ENCODE measurements around the gene CLCA1. TPM values are rescaled to one million over a fixed set of nuclear protein-coding genes. Genes with fewer than 3 reads are reported as not detected.

Gene CLCA1
- total RNA-seq, 2 donors from 2014 or later, result not detected

DNA sequence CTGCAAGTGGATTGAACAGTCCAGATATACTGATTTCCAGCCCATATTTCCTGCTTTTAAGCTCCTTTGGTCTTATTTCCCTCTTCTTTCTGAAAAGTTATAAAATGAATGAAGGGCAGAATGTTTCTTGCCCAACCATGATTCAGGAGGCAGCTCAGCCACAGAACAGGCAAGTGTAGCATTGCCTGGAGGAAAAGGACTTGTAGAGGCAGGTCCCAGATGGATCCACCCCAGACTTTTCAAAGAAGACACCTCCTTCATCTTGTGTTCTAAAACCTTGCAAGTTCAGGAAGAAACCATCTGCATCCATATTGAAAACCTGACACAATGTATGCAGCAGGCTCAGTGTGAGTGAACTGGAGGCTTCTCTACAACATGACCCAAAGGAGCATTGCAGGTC is 44.9 kb upstream of the CLCA1 start, which contains the start of gene CLCA2:
Gene CLCA2, plus strand, starts transcription at position 299 of the 400 bp plus-strand sequence. Its CDS starts 77 bp downstream, at position 376.
- Histone ChIP-seq H3K4me3 (no peak within 1 kb of the TSS), H3K36me3 (replicated peaks in 1 of 2; ENCODE audit: insufficient read depth in 1 of 2, low read depth in 2 of 2) (no peaks in the 10 kb centered on the region), H3K27ac (no peak within 1 kb of the TSS), H3K9me3 (no peaks in the 10 kb centered on the region), H3K4me1 (no peaks in the 10 kb centered on the region), H3K27me3 (no peaks in the 10 kb centered on the region)
- DNase-seq (no peak), ATAC-seq (no peak)
- intact Hi-C loops (cut with DNase I), result no loop called here
- TF ChIP-seq, protein P1, sequence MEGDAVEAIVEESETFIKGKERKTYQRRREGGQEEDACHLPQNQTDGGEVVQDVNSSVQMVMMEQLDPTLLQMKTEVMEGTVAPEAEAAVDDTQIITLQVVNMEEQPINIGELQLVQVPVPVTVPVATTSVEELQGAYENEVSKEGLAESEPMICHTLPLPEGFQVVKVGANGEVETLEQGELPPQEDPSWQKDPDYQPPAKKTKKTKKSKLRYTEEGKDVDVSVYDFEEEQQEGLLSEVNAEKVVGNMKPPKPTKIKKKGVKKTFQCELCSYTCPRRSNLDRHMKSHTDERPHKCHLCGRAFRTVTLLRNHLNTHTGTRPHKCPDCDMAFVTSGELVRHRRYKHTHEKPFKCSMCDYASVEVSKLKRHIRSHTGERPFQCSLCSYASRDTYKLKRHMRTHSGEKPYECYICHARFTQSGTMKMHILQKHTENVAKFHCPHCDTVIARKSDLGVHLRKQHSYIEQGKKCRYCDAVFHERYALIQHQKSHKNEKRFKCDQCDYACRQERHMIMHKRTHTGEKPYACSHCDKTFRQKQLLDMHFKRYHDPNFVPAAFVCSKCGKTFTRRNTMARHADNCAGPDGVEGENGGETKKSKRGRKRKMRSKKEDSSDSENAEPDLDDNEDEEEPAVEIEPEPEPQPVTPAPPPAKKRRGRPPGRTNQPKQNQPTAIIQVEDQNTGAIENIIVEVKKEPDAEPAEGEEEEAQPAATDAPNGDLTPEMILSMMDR (IDR thresholded peaks at IDR 0.05), result no peak
- TF ChIP-seq POLR2A (IDR thresholded peaks at IDR 0.05), result no peak

DNA sequence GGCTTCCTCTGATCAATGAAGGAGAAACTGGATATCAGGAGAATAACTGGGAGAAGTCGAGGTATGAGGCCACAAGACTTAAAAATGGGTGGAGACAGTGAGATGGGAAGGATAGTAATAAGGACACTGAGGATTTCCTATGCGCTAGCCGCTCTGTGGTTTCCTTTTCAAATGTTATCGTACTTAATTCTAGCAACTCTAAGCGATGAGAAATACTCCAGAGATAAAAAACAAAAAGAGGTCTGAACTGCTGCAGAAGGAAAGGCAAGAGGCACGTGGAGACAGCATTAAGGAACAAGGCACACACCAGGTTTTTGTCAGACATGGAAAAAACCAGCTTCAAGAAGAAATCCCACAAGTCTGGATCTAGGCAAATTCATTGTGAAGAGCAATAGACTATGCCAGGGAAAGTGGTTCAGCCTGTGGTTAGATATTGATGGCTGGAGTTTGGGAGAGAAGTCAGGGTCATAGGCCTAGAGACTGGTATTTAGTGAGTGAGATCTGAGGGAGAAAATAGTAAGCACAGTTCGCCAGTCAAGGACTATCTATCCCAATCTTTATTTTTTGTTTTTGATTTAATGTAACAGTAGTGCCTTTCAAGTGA is 39.5 kb upstream of the CLCA1 start:
- no peak overlapping the region for H3K27ac ChIP-seq
- ATAC-seq, result no peak

DNA sequence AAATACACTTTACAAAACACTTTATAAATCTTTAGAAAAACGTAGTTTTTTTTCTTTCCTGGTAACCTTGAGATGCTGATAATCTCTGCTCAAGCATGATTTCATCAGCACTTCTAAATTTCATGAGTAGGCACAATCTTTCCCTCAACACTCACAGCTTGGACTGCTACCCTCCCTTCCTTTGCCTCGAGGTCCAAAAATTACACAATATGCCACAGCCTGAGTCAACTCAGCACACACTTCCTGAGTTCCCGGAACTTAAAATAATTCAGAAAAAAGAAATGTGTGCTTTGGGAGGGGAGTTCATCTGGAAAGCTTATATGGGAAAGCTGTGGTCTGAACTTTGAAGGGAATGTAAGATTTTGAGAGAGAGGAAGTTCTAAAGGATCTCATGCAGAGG is 38.9 kb upstream of the CLCA1 start:
- H3K36me3 ChIP-seq (replicated peaks in 1 of 2; ENCODE audit: insufficient read depth in 1 of 2, low read depth in 2 of 2), result no peaks in the 10 kb centered on the region
- DNase-seq (peak in 2 of 4 donors; percentile 18 to 60), ATAC-seq (peak; percentile 79)
- TF ChIP-seq, protein P1 (IDR thresholded peaks at IDR 0.05), result no peak
- TF ChIP-seq POLR2A (IDR thresholded peaks at IDR 0.05), result no peak
- H3K27me3 ChIP-seq, result no peaks in the 10 kb centered on the region
- H3K4me3 ChIP-seq, result no peak overlapping the region
- 12 to 15% methylated on average over 3 of the region's 3 CpGs for WGBS, 2 donors
- H3K4me1 ChIP-seq, result no peaks in the 10 kb centered on the region
- H3K27ac ChIP-seq, result peak overlapping the region in 2 of 4 donors; percentile 32 to 52
- intact Hi-C loops (cut with DNase I), result no loop called here
- no peaks in the 10 kb centered on the region for H3K9me3 ChIP-seq

More for the DNA sequence above, 39.5 kb upstream of the CLCA1 start:
- Histone ChIP-seq H3K27me3 (no peaks in the 10 kb centered on the region), H3K4me1 (no peaks in the 10 kb centered on the region), H3K36me3 (replicated peaks in 1 of 2; ENCODE audit: insufficient read depth in 1 of 2, low read depth in 2 of 2) (no peaks in the 10 kb centered on the region), H3K4me3 (no peak overlapping the region), H3K9me3 (no peaks in the 10 kb centered on the region)
- intact Hi-C loops (cut with DNase I), result no loop called here
- no peak for DNase-seq
- WGBS, 2 donors, result 66 to 84% methylated on average over 7 of the region's 7 CpGs
- TF ChIP-seq POLR2A (IDR thresholded peaks at IDR 0.05), result no peak
- TF ChIP-seq, protein P1 (IDR thresholded peaks at IDR 0.05), result no peak

DNA sequence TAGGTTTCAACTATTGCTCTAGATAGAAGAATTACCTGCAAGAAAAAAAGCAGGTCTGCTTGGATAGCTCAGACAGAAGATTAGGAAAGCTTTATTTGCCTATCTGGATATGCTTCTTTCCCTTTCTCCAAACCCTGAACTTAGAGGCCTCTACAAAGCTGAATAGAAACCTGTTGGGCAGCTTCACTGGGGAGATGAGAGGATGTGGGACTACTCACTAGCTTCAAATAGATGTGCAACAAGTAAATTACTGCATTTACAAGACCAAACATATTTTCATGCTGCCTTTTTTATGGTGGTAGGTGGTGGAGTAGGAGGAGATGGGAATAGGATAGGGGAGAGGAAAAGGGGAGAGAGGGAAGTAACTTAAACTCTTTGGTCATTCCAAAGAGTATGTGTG is 38.4 kb upstream of the CLCA1 start:
- DNase-seq (no peak), ATAC-seq (no peak)
- peak overlapping the region in 2 of 4 donors; percentile 32 to 52 for H3K27ac ChIP-seq
- no peaks in the 10 kb centered on the region for H3K4me1 ChIP-seq
- no peak overlapping the region for H3K4me3 ChIP-seq
- no peaks in the 10 kb centered on the region for H3K9me3 ChIP-seq
- TF ChIP-seq POLR2A (IDR thresholded peaks at IDR 0.05), result no peak
- TF ChIP-seq, protein P1 (IDR thresholded peaks at IDR 0.05), result no peak
- no peaks in the 10 kb centered on the region for H3K36me3 ChIP-seq (replicated peaks in 1 of 2; ENCODE audit: insufficient read depth in 1 of 2, low read depth in 2 of 2)
- intact Hi-C loops (cut with DNase I), result no loop called here
- H3K27me3 ChIP-seq, result no peaks in the 10 kb centered on the region

DNA sequence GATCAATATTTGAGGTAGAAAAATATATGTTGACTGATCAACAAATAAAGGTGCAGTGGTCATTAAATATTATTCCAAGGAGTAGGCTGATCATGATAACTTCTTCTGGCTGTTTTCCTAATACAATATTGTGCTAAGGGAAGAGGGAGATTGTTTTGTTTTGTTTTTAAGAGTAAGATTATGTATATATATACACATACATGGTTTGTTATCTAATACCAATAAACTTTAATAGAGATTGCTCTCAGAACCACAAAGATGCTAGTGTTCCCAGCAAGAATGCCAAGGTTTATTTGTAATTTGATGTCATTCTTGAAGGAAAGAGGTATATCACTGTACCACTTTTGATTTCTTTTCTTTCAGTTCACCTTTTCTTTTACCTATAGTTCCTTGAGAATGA is 34.7 kb upstream of the CLCA1 start:
- intact Hi-C loops (cut with DNase I), result no loop called here
- TF ChIP-seq POLR2A (IDR thresholded peaks at IDR 0.05), result no peak
- TF ChIP-seq, protein P1 (IDR thresholded peaks at IDR 0.05), result no peak
- DNase-seq (no peak), ATAC-seq (no peak)
- H3K36me3 ChIP-seq (replicated peaks in 1 of 2; ENCODE audit: insufficient read depth in 1 of 2, low read depth in 2 of 2), result no peaks in the 10 kb centered on the region
- H3K4me1 ChIP-seq, result no peaks in the 10 kb centered on the region
- no peaks in the 10 kb centered on the region for H3K9me3 ChIP-seq
- H3K27me3 ChIP-seq, result no peaks in the 10 kb centered on the region
- H3K27ac ChIP-seq, result no peak overlapping the region
- H3K4me3 ChIP-seq, result no peak overlapping the region
